Liver (tissue), 9 donors: ENCODE results near the gene NECTIN1. TPM values are rescaled to one million over a fixed set of nuclear protein-coding genes. Genes with fewer than 3 reads are reported as not detected.

ENCODE experiments used
- DNase-seq: peaks from one replicate; pipeline ENCODE4 v3.0.0-alpha.2; 2017; ENCODE audit warnings: low spot score
- H3K27ac ChIP-seq, 2 donors: one replicate each; pipeline ENCODE4 v1.7.0; 2013; ENCODE audit warnings: inconsistent platforms in 2 of 2, low read length in 2 of 2, control low read depth in 1 of 2, low read depth in 1 of 2, mild to moderate bottlenecking in 1 of 2
- H3K27me3 ChIP-seq, 4 donors: one replicate each; pipeline versions ENCODE4 v1.6.1 to v1.7.0; 2013; ENCODE audit warnings: low read length in 3 of 4, inconsistent platforms in 1 of 4, mild to moderate bottlenecking in 1 of 4, moderate library complexity in 1 of 4; ENCODE audit not compliant: control insufficient read depth in 4 of 4, insufficient read depth in 4 of 4
- H3K36me3 ChIP-seq, 4 donors: one replicate each; pipeline versions ENCODE4 v1.6.1 to v1.7.0; 2013; ENCODE audit warnings: low read length in 3 of 4, mild to moderate bottlenecking in 3 of 4, low read depth in 1 of 4, moderate library complexity in 1 of 4; ENCODE audit not compliant: control insufficient read depth in 4 of 4, insufficient read depth in 3 of 4
- H3K4me1 ChIP-seq, 4 donors: one replicate each; pipeline versions ENCODE4 v1.6.1 to v1.7.0; 2013; ENCODE audit warnings: low read length in 3 of 4, mild to moderate bottlenecking in 3 of 4, moderate library complexity in 1 of 4; ENCODE audit not compliant: control insufficient read depth in 4 of 4, insufficient read depth in 4 of 4
- H3K4me3 ChIP-seq, 3 donors: one replicate each; pipeline versions ENCODE4 v1.6.1 to v1.7.0; 2013; ENCODE audit warnings: low read length in 3 of 3, control low read depth in 1 of 3, low read depth in 1 of 3, mild to moderate bottlenecking in 1 of 3
- H3K9ac ChIP-seq, 2 donors: one replicate each; pipeline ENCODE4 v1.7.0; 2013; ENCODE audit warnings: low read length in 2 of 2, mild to moderate bottlenecking in 2 of 2, moderate library complexity in 2 of 2, control low read depth in 1 of 2, low read depth in 1 of 2
- H3K9me3 ChIP-seq, 4 donors: one replicate each; pipeline versions ENCODE4 v1.6.1 to v1.7.0; 2013; ENCODE audit warnings: low read length in 3 of 4; ENCODE audit not compliant: control insufficient read depth in 4 of 4
- ATF3 ChIP-seq: IDR thresholded peaks from 2 replicates; pipeline ENCODE4 v1.6.1; 2016; ENCODE audit warnings: antibody characterized with exemption
- CTCF ChIP-seq: fragments of 150-350 bp; IDR thresholded peaks from 2 replicates; pipeline ENCODE4 v1.5.1; 2017; ENCODE audit warnings: improper control_type of control experiment, low read depth, low read length; ENCODE audit not compliant: missing input control
- EGR1 ChIP-seq, 2 donors: IDR thresholded peaks; 2 replicates each; pipeline ENCODE4 v1.6.1; 2016 to 2018; ENCODE audit warnings: antibody characterized with exemption in 2 of 2, low read depth in 2 of 2
- FOXA2 ChIP-seq: IDR thresholded peaks from 2 replicates; pipeline ENCODE4 v1.6.1; 2016; ENCODE audit warnings: antibody characterized with exemption
- GABPA ChIP-seq, 2 donors: IDR thresholded peaks in 1 of 2; conservative IDR thresholded peaks in 1 of 2; 2 replicates each; pipeline ENCODE4 v1.6.1; 2016; ENCODE audit warnings: antibody characterized with exemption in 2 of 2, mild to moderate bottlenecking in 1 of 2, moderate library complexity in 1 of 2
- HNF4A ChIP-seq, 2 donors: conservative IDR thresholded peaks; 2 replicates each; pipeline ENCODE4 v1.6.1; 2016; ENCODE audit warnings: antibody characterized with exemption in 2 of 2, mild to moderate bottlenecking in 2 of 2
- JUND ChIP-seq, 2 donors: IDR thresholded peaks; 2 replicates each; pipeline ENCODE4 v1.6.1; 2016; ENCODE audit warnings: antibody characterized with exemption in 2 of 2
- MAX ChIP-seq: IDR thresholded peaks from 2 replicates; pipeline ENCODE4 v1.6.1; 2016; ENCODE audit warnings: antibody characterized with exemption
- RAD21 ChIP-seq, 2 donors: IDR thresholded peaks; 2 replicates each; pipeline ENCODE4 v1.6.1; 2016; ENCODE audit warnings: antibody characterized with exemption in 2 of 2, mild to moderate bottlenecking in 2 of 2
- REST ChIP-seq: IDR thresholded peaks from 2 replicates; pipeline ENCODE4 v1.6.1; 2016; ENCODE audit warnings: antibody characterized with exemption, mild to moderate bottlenecking
- RXRA ChIP-seq, 2 donors: IDR thresholded peaks; 2 replicates each; pipeline ENCODE4 v1.6.1; 2017 to 2018; ENCODE audit warnings: antibody characterized with exemption in 2 of 2, mild to moderate bottlenecking in 1 of 2
- SP1 ChIP-seq: IDR thresholded peaks from 2 replicates; pipeline ENCODE4 v1.6.1; 2018; ENCODE audit warnings: antibody characterized with exemption, mild to moderate bottlenecking
- TAF1 ChIP-seq: conservative IDR thresholded peaks from 2 replicates; pipeline ENCODE4 v1.6.1; 2016; ENCODE audit warnings: antibody characterized with exemption, mild to moderate bottlenecking
- ZBTB33 ChIP-seq: IDR thresholded peaks from 2 replicates; pipeline ENCODE4 v1.6.1; 2016; ENCODE audit warnings: antibody characterized with exemption
- WGBS: extraction: QIAGEN DNeasy Blood & Tissue Kit; methylation state at CpG from one replicate; pipeline ENCODE4 v1.1.7; 2013; 5-methylcytosine and 5-hydroxymethylcytosine counted together
- polyA plus RNA-seq, 2 donors: library from polyadenylated mRNA; stranded (reverse) in 1 of 2; unstranded in 1 of 2; fragments of 200-250 nt in 1 of 2; fragments of >200 nt in 1 of 2; fragmentation: Nextera tagmentation in 1 of 2; extraction: Ambion mirVana in 1 of 2; gene quantifications; one replicate each; pipeline versions ENCODE4 v1.2.1 to v1.2.3, GENCODE V29; 2013 to 2015
- total RNA-seq, 2 donors: library from RNA; depleted of rRNA; stranded (reverse); fragments of >200 nt; gene quantifications; one replicate each; pipeline ENCODE4 v1.2.3, GENCODE V29; 2014
- donor health status: healthy.
- donor health status: healthy.
- donor health status: healthy.
- donor health status: healthy.
- donor health status: healthy.

NECTIN1 gene
- total and polyA plus RNA-seq, 4 donors = 0.69 to 7.7 (median 5.0) TPM

GRCh38 chr11:119610836-119611426, 118.1 kb downstream of the NECTIN1 start:
- Histone ChIP-seq H3K9me3 (peaks cover 0 to 2% (median 0%) of the 10 kb centered on the region in 4 donors), H3K4me3 (no peak overlapping the region), H3K27me3 (no peaks in the 10 kb centered on the region), H3K9ac (no peak overlapping the region), H3K4me1 (no peaks in the 10 kb centered on the region), H3K36me3 (no peaks in the 10 kb centered on the region), H3K27ac (no peak overlapping the region)
- WGBS = 93% methylated on average over 5 of the region's 5 CpGs
- TF ChIP-seq FOXA2 = no peak
- TF ChIP-seq CTCF = no peak
- no peak for TF ChIP-seq HNF4A (conservative IDR thresholded peaks at IDR 0.05)
- no peak for TF ChIP-seq REST
- no peak for TF ChIP-seq RXRA (IDR thresholded peaks at IDR 0.05)
- no peak for TF ChIP-seq ZBTB33
- TF ChIP-seq ATF3 = no peak
- no peak for TF ChIP-seq JUND (IDR thresholded peaks at IDR 0.05)
- TF ChIP-seq MAX = no peak
- TF ChIP-seq RAD21 (IDR thresholded peaks at IDR 0.05) = no peak
- no peak for DNase-seq

- DNase-seq = no peak
- H3K4me1 ChIP-seq = no peaks in the 10 kb centered on the region
- H3K4me3 ChIP-seq = no peak overlapping the region
- H3K27me3 ChIP-seq = peaks cover 0 to 4% (median 1%) of the 10 kb centered on the region in 4 donors
- H3K9me3 ChIP-seq = peaks cover 0 to 2% (median 0%) of the 10 kb centered on the region in 4 donors
- WGBS = 57% methylated on average over 4 of the region's 4 CpGs
- H3K9ac ChIP-seq = no peak overlapping the region
- H3K27ac ChIP-seq = no peak overlapping the region
- H3K36me3 ChIP-seq = no peaks in the 10 kb centered on the region
- no peak for TF ChIP-seq SP1
- no peak for TF ChIP-seq TAF1
- no peak for TF ChIP-seq RXRA (IDR thresholded peaks at IDR 0.05)
- no peak for TF ChIP-seq REST
- TF ChIP-seq GABPA (IDR thresholded peaks at IDR 0.05 in 1 of 2, conservative IDR thresholded peaks at IDR 0.05 in 1 of 2) = no peak
- TF ChIP-seq RAD21 (IDR thresholded peaks at IDR 0.05) = no peak
- no peak for TF ChIP-seq ZBTB33
- TF ChIP-seq ATF3 = no peak
- no peak for TF ChIP-seq EGR1 (IDR thresholded peaks at IDR 0.05; ENCODE audit: low read depth in 2 of 2)
Measured at GRCh38 chr11:119608781-119609180, 120.2 kb downstream of the NECTIN1 start.
